ENCODE data around the gene GAN.
A peak's percentile ranks its signal among the peaks of the same experiment; 100 is the strongest.

GAN gene, protein sequence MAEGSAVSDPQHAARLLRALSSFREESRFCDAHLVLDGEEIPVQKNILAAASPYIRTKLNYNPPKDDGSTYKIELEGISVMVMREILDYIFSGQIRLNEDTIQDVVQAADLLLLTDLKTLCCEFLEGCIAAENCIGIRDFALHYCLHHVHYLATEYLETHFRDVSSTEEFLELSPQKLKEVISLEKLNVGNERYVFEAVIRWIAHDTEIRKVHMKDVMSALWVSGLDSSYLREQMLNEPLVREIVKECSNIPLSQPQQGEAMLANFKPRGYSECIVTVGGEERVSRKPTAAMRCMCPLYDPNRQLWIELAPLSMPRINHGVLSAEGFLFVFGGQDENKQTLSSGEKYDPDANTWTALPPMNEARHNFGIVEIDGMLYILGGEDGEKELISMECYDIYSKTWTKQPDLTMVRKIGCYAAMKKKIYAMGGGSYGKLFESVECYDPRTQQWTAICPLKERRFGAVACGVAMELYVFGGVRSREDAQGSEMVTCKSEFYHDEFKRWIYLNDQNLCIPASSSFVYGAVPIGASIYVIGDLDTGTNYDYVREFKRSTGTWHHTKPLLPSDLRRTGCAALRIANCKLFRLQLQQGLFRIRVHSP

DNA sequence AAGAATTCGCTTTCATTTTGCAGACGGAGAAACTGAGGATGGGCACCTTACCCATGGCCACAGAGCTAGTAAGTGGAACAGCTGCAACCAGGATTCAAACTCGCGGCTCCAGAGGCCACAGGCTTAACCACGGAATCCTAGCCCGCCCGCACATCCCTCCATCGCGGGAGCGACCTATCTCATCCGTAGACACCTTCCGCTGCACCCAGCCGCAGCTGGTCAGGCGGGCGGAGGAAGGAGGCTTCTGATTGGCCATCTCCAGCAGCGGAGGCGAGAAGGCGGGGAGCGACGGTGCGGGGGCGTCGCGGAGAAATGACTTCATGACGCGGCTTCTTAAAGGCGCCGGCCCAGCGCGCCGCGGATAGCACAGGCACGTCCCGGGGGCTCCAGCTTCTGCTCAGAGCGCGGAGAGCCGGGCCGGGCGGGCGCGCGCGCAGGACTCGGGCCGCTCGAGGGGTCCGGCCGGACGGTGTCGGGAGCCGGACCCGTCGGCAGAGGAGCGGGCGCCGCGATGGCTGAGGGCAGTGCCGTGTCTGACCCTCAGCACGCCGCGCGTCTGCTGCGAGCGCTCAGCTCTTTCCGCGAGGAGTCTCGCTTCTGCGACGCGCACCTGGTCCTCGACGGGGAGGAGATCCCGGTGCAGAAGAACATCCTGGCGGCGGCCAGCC, at the start of gene GAN:
Gene GAN, plus strand, starts transcription at position 360 of the 668 bp plus-strand sequence. Its CDS starts 152 bp downstream, at position 512.
- peak within 1 kb of the TSS; percentile 60 for H3K4me3 ChIP-seq (ENCODE audit: low read depth, low read length)
- ChIA-PET CTCF (interaction anchor here (0.6 to 1.0 kb wide), 4 partner anchors 8 to 415 kb away, joined by 3 to 5 read pairs (median 4); no protein-coding TSS in a partner anchor), POLR2A (interaction anchor here (0.5 to 2.1 kb wide), 13 partner anchors 12 to 430 kb away, joined by 3 to 8 read pairs (median 3); partner anchors contain the start of genes CENPN and CMC2)
- peaks cover 12% of the 10 kb centered on the region for H3K4me1 ChIP-seq (ENCODE audit: control insufficient read depth, insufficient read depth, low read length)
- peak within 1 kb of the TSS; percentile 67; the same call in 1 of the 2 replicates for H3K27ac ChIP-seq (ENCODE audit: extremely low read depth, low read depth, low read length)
- no peaks in the 10 kb centered on the region for H3K9me3 ChIP-seq (ENCODE audit: control insufficient read depth, insufficient read depth, low read depth, low read length)
- H3K36me3 ChIP-seq (ENCODE audit: control insufficient read depth in 2 of 2, insufficient read depth in 1 of 2, low read length in 2 of 2): no peaks in the 10 kb centered on the region
- peak; percentile 52; the same call in 1 of the 2 replicates for TF ChIP-seq ZSCAN30 (tag by site-specific recombination; IDR thresholded peaks at IDR 0.05)
- TF ChIP-seq KLF16 (tag by site-specific recombination; IDR thresholded peaks at IDR 0.05): peak; percentile 73
- TF ChIP-seq, protein P1, sequence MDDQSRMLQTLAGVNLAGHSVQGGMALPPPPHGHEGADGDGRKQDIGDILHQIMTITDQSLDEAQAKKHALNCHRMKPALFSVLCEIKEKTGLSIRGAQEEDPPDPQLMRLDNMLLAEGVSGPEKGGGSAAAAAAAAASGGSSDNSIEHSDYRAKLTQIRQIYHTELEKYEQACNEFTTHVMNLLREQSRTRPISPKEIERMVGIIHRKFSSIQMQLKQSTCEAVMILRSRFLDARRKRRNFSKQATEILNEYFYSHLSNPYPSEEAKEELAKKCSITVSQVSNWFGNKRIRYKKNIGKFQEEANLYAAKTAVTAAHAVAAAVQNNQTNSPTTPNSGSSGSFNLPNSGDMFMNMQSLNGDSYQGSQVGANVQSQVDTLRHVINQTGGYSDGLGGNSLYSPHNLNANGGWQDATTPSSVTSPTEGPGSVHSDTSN (CRISPR knock-in tag; IDR thresholded peaks at IDR 0.05): no peak
- no peak for TF ChIP-seq REPIN1 (tag by site-specific recombination; IDR thresholded peaks at IDR 0.05; ENCODE audit: low read depth)
- TF ChIP-seq ZNF211 (tag by site-specific recombination; IDR thresholded peaks at IDR 0.05; ENCODE audit: low read depth): no peak
- TF ChIP-seq ZNF248 (tag by site-specific recombination; IDR thresholded peaks at IDR 0.05): no peak
- no peak for TF ChIP-seq ZNF777 (tag by site-specific recombination; IDR thresholded peaks at IDR 0.05; ENCODE audit: borderline replicate concordance)
- TF ChIP-seq, protein P2, sequence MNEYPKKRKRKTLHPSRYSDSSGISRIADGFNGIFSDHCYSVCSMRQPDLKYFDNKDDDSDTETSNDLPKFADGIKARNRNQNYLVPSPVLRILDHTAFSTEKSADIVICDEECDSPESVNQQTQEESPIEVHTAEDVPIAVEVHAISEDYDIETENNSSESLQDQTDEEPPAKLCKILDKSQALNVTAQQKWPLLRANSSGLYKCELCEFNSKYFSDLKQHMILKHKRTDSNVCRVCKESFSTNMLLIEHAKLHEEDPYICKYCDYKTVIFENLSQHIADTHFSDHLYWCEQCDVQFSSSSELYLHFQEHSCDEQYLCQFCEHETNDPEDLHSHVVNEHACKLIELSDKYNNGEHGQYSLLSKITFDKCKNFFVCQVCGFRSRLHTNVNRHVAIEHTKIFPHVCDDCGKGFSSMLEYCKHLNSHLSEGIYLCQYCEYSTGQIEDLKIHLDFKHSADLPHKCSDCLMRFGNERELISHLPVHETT (tag by site-specific recombination; IDR thresholded peaks at IDR 0.05): no peak
- TF ChIP-seq ZNF157 (tag by site-specific recombination; IDR thresholded peaks at IDR 0.05): no peak
- TF ChIP-seq ZBTB8A (tag by site-specific recombination; IDR thresholded peaks at IDR 0.05): no peak
- no peak for TF ChIP-seq SCRT1 (tag by site-specific recombination; IDR thresholded peaks at IDR 0.05; ENCODE audit: borderline replicate concordance)
- no peak for TF ChIP-seq TCF7L2 (IDR thresholded peaks at IDR 0.05; ENCODE audit: borderline replicate concordance, low read depth, low read length)
- no peak for TF ChIP-seq ZNF423 (tag by site-specific recombination; IDR thresholded peaks at IDR 0.05)
- no peak for TF ChIP-seq HOXD13 (CRISPR knock-in tag; IDR thresholded peaks at IDR 0.05; ENCODE audit: borderline replicate concordance)
- no peak for TF ChIP-seq HOXA7 (CRISPR knock-in tag; IDR thresholded peaks at IDR 0.05; ENCODE audit: borderline replicate concordance)
- TF ChIP-seq, protein P3, sequence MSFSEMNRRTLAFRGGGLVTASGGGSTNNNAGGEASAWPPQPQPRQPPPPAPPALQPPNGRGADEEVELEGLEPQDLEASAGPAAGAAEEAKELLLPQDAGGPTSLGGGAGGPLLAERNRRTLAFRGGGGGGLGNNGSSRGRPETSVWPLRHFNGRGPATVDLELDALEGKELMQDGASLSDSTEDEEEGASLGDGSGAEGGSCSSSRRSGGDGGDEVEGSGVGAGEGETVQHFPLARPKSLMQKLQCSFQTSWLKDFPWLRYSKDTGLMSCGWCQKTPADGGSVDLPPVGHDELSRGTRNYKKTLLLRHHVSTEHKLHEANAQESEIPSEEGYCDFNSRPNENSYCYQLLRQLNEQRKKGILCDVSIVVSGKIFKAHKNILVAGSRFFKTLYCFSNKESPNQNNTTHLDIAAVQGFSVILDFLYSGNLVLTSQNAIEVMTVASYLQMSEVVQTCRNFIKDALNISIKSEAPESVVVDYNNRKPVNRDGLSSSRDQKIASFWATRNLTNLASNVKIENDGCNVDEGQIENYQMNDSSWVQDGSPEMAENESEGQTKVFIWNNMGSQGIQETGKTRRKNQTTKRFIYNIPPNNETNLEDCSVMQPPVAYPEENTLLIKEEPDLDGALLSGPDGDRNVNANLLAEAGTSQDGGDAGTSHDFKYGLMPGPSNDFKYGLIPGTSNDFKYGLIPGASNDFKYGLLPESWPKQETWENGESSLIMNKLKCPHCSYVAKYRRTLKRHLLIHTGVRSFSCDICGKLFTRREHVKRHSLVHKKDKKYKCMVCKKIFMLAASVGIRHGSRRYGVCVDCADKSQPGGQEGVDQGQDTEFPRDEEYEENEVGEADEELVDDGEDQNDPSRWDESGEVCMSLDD (tag by site-specific recombination; IDR thresholded peaks at IDR 0.05): no peak
- no peak for TF ChIP-seq IKZF3 (tag by site-specific recombination; IDR thresholded peaks at IDR 0.05)
- TF ChIP-seq, protein P4, sequence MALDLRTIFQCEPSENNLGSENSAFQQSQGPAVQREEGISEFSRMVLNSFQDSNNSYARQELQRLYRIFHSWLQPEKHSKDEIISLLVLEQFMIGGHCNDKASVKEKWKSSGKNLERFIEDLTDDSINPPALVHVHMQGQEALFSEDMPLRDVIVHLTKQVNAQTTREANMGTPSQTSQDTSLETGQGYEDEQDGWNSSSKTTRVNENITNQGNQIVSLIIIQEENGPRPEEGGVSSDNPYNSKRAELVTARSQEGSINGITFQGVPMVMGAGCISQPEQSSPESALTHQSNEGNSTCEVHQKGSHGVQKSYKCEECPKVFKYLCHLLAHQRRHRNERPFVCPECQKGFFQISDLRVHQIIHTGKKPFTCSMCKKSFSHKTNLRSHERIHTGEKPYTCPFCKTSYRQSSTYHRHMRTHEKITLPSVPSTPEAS (tag by site-specific recombination; IDR thresholded peaks at IDR 0.05): no peak
- no peak for TF ChIP-seq GLI4 (tag by site-specific recombination; IDR thresholded peaks at IDR 0.05)
- TF ChIP-seq SCRT2 (tag by site-specific recombination; IDR thresholded peaks at IDR 0.05): no peak
- TF ChIP-seq SP3 (tag by site-specific recombination; IDR thresholded peaks at IDR 0.05): peak; percentile 76
- no peak for TF ChIP-seq ZNF610 (tag by site-specific recombination; IDR thresholded peaks at IDR 0.05; ENCODE audit: borderline replicate concordance)
- no peak for TF ChIP-seq PRDM1 (tag by site-specific recombination; IDR thresholded peaks at IDR 0.05)
- TF ChIP-seq, protein P5, sequence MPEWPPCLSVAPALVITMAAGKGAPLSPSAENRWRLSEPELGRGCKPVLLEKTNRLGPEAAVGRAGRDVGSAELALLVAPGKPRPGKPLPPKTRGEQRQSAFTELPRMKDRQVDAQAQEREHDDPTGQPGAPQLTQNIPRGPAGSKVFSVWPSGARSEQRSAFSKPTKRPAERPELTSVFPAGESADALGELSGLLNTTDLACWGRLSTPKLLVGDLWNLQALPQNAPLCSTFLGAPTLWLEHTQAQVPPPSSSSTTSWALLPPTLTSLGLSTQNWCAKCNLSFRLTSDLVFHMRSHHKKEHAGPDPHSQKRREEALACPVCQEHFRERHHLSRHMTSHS (tag by site-specific recombination; IDR thresholded peaks at IDR 0.05): no peak
- TF ChIP-seq ZNF175 (tag by site-specific recombination; IDR thresholded peaks at IDR 0.05): no peak
- TF ChIP-seq, protein P6, sequence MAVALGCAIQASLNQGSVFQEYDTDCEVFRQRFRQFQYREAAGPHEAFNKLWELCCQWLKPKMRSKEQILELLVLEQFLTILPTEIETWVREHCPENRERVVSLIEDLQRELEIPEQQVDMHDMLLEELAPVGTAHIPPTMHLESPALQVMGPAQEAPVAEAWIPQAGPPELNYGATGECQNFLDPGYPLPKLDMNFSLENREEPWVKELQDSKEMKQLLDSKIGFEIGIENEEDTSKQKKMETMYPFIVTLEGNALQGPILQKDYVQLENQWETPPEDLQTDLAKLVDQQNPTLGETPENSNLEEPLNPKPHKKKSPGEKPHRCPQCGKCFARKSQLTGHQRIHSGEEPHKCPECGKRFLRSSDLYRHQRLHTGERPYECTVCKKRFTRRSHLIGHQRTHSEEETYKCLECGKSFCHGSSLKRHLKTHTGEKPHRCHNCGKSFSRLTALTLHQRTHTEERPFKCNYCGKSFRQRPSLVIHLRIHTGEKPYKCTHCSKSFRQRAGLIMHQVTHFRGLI (tag by site-specific recombination; IDR thresholded peaks at IDR 0.05): 0 out of 2 replicates have a peak, but pooled peaks have one; percentile 7
